HUES64 (cell line): ENCODE data around the gene TMEM236.

ENCODE experiments used
- H3K27ac ChIP-seq: 2 replicates; pipeline ENCODE4 v1.7.0; 2013; ENCODE audit warnings: low read depth, low read length, inconsistent platforms
- H3K27me3 ChIP-seq: 2 replicates; pipeline ENCODE4 v1.6.1; 2013; ENCODE audit warnings: mild to moderate bottlenecking, low read length; ENCODE audit not compliant: insufficient read depth
- H3K36me3 ChIP-seq: 2 replicates; pipeline ENCODE4 v1.6.1; 2013; ENCODE audit warnings: mild to moderate bottlenecking, low read length; ENCODE audit not compliant: insufficient read depth
- H3K4me1 ChIP-seq: 2 replicates; pipeline ENCODE4 v1.6.1; 2013; ENCODE audit warnings: mild to moderate bottlenecking, low read length, moderate library complexity; ENCODE audit not compliant: insufficient read depth
- H3K4me3 ChIP-seq: 2 replicates; pipeline ENCODE4 v1.5.1; 2013; ENCODE audit warnings: mild to moderate bottlenecking, low read length, moderate library complexity
- H3K9ac ChIP-seq: 2 replicates; pipeline ENCODE4 v1.6.1; 2013; ENCODE audit warnings: mild to moderate bottlenecking, low read depth, low read length
- H3K9me3 ChIP-seq: 2 replicates; pipeline ENCODE4 v1.6.1; 2013; ENCODE audit warnings: low read depth, low read length; ENCODE audit not compliant: insufficient read depth
- WGBS: fragments of 150-250, 120-280 bp; methylation state at CpG from one replicate; pipeline ENCODE4 v1.1.7; 2013; ENCODE audit warnings: missing lambda C conversion rate; 5-methylcytosine and 5-hydroxymethylcytosine counted together

Gene TMEM236

GRCh38 chr10:17729630-17730029, 22.4 kb upstream of the TMEM236 start:
- Histone ChIP-seq H3K4me1 (no peaks in the 10 kb centered on the region), H3K36me3 (no peaks in the 10 kb centered on the region; the same call in 1 of the 2 replicates), H3K9me3 (no peaks in the 10 kb centered on the region), H3K4me3 (no peak overlapping the region), H3K27me3 (no peaks in the 10 kb centered on the region), H3K27ac (no peak overlapping the region), H3K9ac (no peak overlapping the region)
- 91% methylated on average over 6 of the region's 6 CpGs for WGBS

- H3K27ac ChIP-seq: no peak overlapping the region
- H3K9ac ChIP-seq: no peak overlapping the region
- 94% methylated on average over 8 of the region's 8 CpGs for WGBS
Observed at GRCh38 chr10:17730667-17731066, 21.3 kb upstream of the TMEM236 start.

GRCh38 chr10:17731331-17732020, 20.5 kb upstream of the TMEM236 start:
- Histone ChIP-seq H3K4me3 (no peak overlapping the region), H3K9me3 (no peaks in the 10 kb centered on the region), H3K27me3 (no peaks in the 10 kb centered on the region), H3K27ac (no peak overlapping the region), H3K9ac (no peak overlapping the region), H3K4me1 (no peaks in the 10 kb centered on the region), H3K36me3 (no peaks in the 10 kb centered on the region)
- 83% methylated on average over 4 of the region's 4 CpGs for WGBS

More at GRCh38 chr10:17730667-17731066, 21.3 kb upstream of the TMEM236 start:
- no peaks in the 10 kb centered on the region for H3K27me3 ChIP-seq
- H3K36me3 ChIP-seq: no peaks in the 10 kb centered on the region
- no peaks in the 10 kb centered on the region for H3K9me3 ChIP-seq
- H3K4me1 ChIP-seq: no peaks in the 10 kb centered on the region
- no peak overlapping the region for H3K4me3 ChIP-seq

GRCh38 chr10:17733620-17734019, 18.4 kb upstream of the TMEM236 start:
- Histone ChIP-seq H3K27me3 (no peaks in the 10 kb centered on the region), H3K9me3 (no peaks in the 10 kb centered on the region), H3K4me3 (no peak overlapping the region), H3K27ac (no peak overlapping the region), H3K36me3 (no peaks in the 10 kb centered on the region), H3K4me1 (no peaks in the 10 kb centered on the region), H3K9ac (no peak overlapping the region)
- WGBS: 95% methylated on average over 6 of the region's 6 CpGs

GRCh38 chr10:17734432-17735080, 17.4 kb upstream of the TMEM236 start:
- WGBS: 95% methylated on average over 9 of the region's 9 CpGs

GRCh38 chr10:17735166-17735941, 16.6 kb upstream of the TMEM236 start:
- Histone ChIP-seq H3K4me1 (no peaks in the 10 kb centered on the region), H3K4me3 (no peak overlapping the region), H3K9ac (no peak overlapping the region), H3K27ac (no peak overlapping the region), H3K9me3 (no peaks in the 10 kb centered on the region), H3K27me3 (no peaks in the 10 kb centered on the region), H3K36me3 (no peaks in the 10 kb centered on the region)
- 95% methylated on average over 13 of the region's 15 CpGs for WGBS

More at GRCh38 chr10:17734432-17735080, 17.4 kb upstream of the TMEM236 start:
- Histone ChIP-seq H3K9ac (no peak overlapping the region), H3K36me3 (no peaks in the 10 kb centered on the region), H3K27ac (no peak overlapping the region), H3K4me1 (no peaks in the 10 kb centered on the region), H3K9me3 (no peaks in the 10 kb centered on the region), H3K27me3 (no peaks in the 10 kb centered on the region), H3K4me3 (no peak overlapping the region)

GRCh38 chr10:17736223-17736622, 15.8 kb upstream of the TMEM236 start:
- Histone ChIP-seq H3K36me3 (no peaks in the 10 kb centered on the region), H3K9me3 (no peaks in the 10 kb centered on the region), H3K9ac (no peak overlapping the region), H3K4me3 (no peak overlapping the region), H3K27me3 (no peaks in the 10 kb centered on the region), H3K4me1 (no peaks in the 10 kb centered on the region), H3K27ac (no peak overlapping the region)
- WGBS: 93% methylated on average over 2 of the region's 2 CpGs

GRCh38 chr10:17737027-17737965, 14.7 kb upstream of the TMEM236 start:
- WGBS: 70% methylated on average over 12 of the region's 12 CpGs

GRCh38 chr10:17740668-17741067, 11.3 kb upstream of the TMEM236 start:
- no peak overlapping the region for H3K4me3 ChIP-seq
- no peaks in the 10 kb centered on the region for H3K36me3 ChIP-seq
- H3K9ac ChIP-seq: no peak overlapping the region
- H3K27me3 ChIP-seq: no peaks in the 10 kb centered on the region
- no peaks in the 10 kb centered on the region for H3K4me1 ChIP-seq
- WGBS: no CpG with 5 or more reads among the region's 1 CpG
- H3K27ac ChIP-seq: no peak overlapping the region
- H3K9me3 ChIP-seq: no peaks in the 10 kb centered on the region

More at GRCh38 chr10:17737027-17737965, 14.7 kb upstream of the TMEM236 start:
- Histone ChIP-seq H3K27me3 (no peaks in the 10 kb centered on the region), H3K36me3 (no peaks in the 10 kb centered on the region), H3K9ac (no peak overlapping the region), H3K4me3 (no peak overlapping the region), H3K27ac (no peak overlapping the region), H3K4me1 (no peaks in the 10 kb centered on the region), H3K9me3 (no peaks in the 10 kb centered on the region)

GRCh38 chr10:17742918-17743317, 9.1 kb upstream of the TMEM236 start:
- Histone ChIP-seq H3K4me1 (no peaks in the 10 kb centered on the region), H3K9me3 (no peaks in the 10 kb centered on the region), H3K27ac (no peak overlapping the region), H3K4me3 (no peak overlapping the region), H3K27me3 (no peaks in the 10 kb centered on the region), H3K36me3 (no peaks in the 10 kb centered on the region), H3K9ac (no peak overlapping the region)
- 45% methylated on average over 14 of the region's 14 CpGs for WGBS
